GM23338 (cell line): Measurements from ENCODE around the gene FARS2. TPM values are rescaled to one million over a fixed set of nuclear protein-coding genes. Genes with fewer than 3 reads are reported as not detected.

Experiments
- ATAC-seq: fragments of 200-7000 bp; cut with Tn5 transposase; 3 replicates; pipeline ENCODE4 v1.9.1; 2020
- DNase-seq: peaks from one replicate; pipeline ENCODE4 v3.0.0-alpha.2; 2015; ENCODE audit warnings: low spot score
- H2AFZ ChIP-seq: fragments of 200-600 bp; sonication (generic); 2 replicates; pipeline ENCODE4 v1.8.0; 2016; ENCODE audit warnings: antibody characterized with exemption, mild to moderate bottlenecking, moderate library complexity
- H3F3A ChIP-seq: fragments of 200-600 bp; sonication (generic); replicated peaks from 2 replicates; pipeline ENCODE4 v1.8.0; 2017; ENCODE audit warnings: antibody characterized with exemption, mixed run types, low read depth
- H3K27ac ChIP-seq: fragments of 200-600 bp; sonication (generic); 2 replicates; pipeline ENCODE4 v1.6.1; 2016; ENCODE audit warnings: low read depth
- H3K27me3 ChIP-seq: fragments of 200-600 bp; sonication (generic); 2 replicates; pipeline ENCODE4 v1.8.0; 2016; ENCODE audit warnings: mild to moderate bottlenecking, mixed run types, moderate library complexity; ENCODE audit not compliant: insufficient read depth
- H3K36me3 ChIP-seq: fragments of 200-600 bp; sonication (generic); 2 replicates; pipeline ENCODE4 v1.8.0; 2016; ENCODE audit warnings: mild to moderate bottlenecking; ENCODE audit not compliant: insufficient read depth
- H3K4me1 ChIP-seq: fragments of 200-600 bp; sonication (generic); 2 replicates; pipeline ENCODE4 v1.8.0; 2016; ENCODE audit warnings: mild to moderate bottlenecking, moderate library complexity; ENCODE audit not compliant: insufficient read depth
- H3K4me2 ChIP-seq: fragments of 200-600 bp; sonication (generic); 2 replicates; pipeline ENCODE4 v1.7.1; 2017; ENCODE audit warnings: mixed run types
- H3K4me3 ChIP-seq: fragments of 200-600 bp; sonication (generic); 2 replicates; pipeline ENCODE4 v1.6.1; 2016; ENCODE audit warnings: mixed run types
- H3K79me2 ChIP-seq: fragments of 200-600 bp; sonication (generic); replicated peaks from 2 replicates; pipeline ENCODE4 v1.8.0; 2017; ENCODE audit warnings: mild to moderate bottlenecking; ENCODE audit not compliant: insufficient read depth
- H3K9me2 ChIP-seq: fragments of 200-600 bp; sonication (generic); 2 replicates; pipeline ENCODE4 v1.8.0; 2017; ENCODE audit not compliant: insufficient read depth
- H4K20me1 ChIP-seq: fragments of 200-600 bp; sonication (generic); replicated peaks from 2 replicates; pipeline ENCODE4 v1.8.0; 2017; ENCODE audit warnings: mild to moderate bottlenecking; ENCODE audit not compliant: insufficient read depth
- H3K27ac Mint-ChIP-seq: 2 replicates; pipeline ENCODE4 v1.8.0; 2020; ENCODE audit warnings: inconsistent platforms, mild to moderate bottlenecking, moderate library complexity, mixed read lengths
- H3K27me3 Mint-ChIP-seq: 3 replicates; pipeline ENCODE4 v1.8.0; 2022; ENCODE audit warnings: low read depth, mild to moderate bottlenecking, moderate library complexity, mixed read lengths, inconsistent platforms; ENCODE audit not compliant: insufficient read depth, poor library complexity
- H3K36me3 Mint-ChIP-seq: 3 replicates; pipeline ENCODE4 v1.8.0; 2021; ENCODE audit warnings: low read depth, mild to moderate bottlenecking, inconsistent platforms, moderate library complexity, mixed read lengths
- H3K4me1 Mint-ChIP-seq: 3 replicates; pipeline ENCODE4 v1.8.0; 2020; ENCODE audit warnings: mild to moderate bottlenecking, inconsistent platforms, mixed read lengths
- H3K4me3 Mint-ChIP-seq: 3 replicates; pipeline ENCODE4 v1.8.0; 2021; ENCODE audit warnings: moderate library complexity, mild to moderate bottlenecking, inconsistent platforms, mixed read lengths
- H3K9me3 Mint-ChIP-seq: 3 replicates; pipeline ENCODE4 v1.8.0; 2020; ENCODE audit warnings: moderate library complexity, mild to moderate bottlenecking, inconsistent platforms, mixed read lengths
- CREB1 ChIP-seq: fragments of 250-450 bp; sonication (Bioruptor Pico); IDR thresholded peaks from 2 replicates; pipeline ENCODE4 v1.5.0; 2020; ENCODE audit warnings: low read depth, mild to moderate bottlenecking, moderate library complexity
- CTCF ChIP-seq, 2 experiments: fragments of 200-600 bp in 1 of 2; sonication (generic) in 1 of 2; conservative IDR thresholded peaks; 2 replicates each; pipeline versions ENCODE4 v1.5.1 to v1.6.1; 2016 to 2017; ENCODE audit warnings: antibody characterized with exemption in 2 of 2, low read depth in 2 of 2, mild to moderate bottlenecking in 2 of 2, moderate library complexity in 1 of 2
- POLR2AphosphoS5 ChIP-seq: IDR thresholded peaks from 2 replicates; pipeline ENCODE4 v1.6.1; 2016; ENCODE audit warnings: antibody characterized with exemption, low read depth
- REST ChIP-seq: IDR thresholded peaks from one replicate; pipeline ENCODE4 v1.6.1; 2018; ENCODE audit warnings: antibody characterized with exemption; ENCODE audit not compliant: unreplicated experiment
- ZNF331 ChIP-seq: fragments of 250-450 bp; sonication (Bioruptor Pico); IDR thresholded peaks from 2 replicates; pipeline ENCODE4 v1.5.0; 2020; ENCODE audit warnings: low read depth, mild to moderate bottlenecking, moderate library complexity
- ZNF462 ChIP-seq: fragments of 250-450 bp; sonication (Bioruptor Pico); IDR thresholded peaks from 2 replicates; pipeline ENCODE4 v1.5.0; 2020; ENCODE audit warnings: mild to moderate bottlenecking, moderate library complexity
- polyA plus RNA-seq: library from polyadenylated mRNA; unstranded; fragments of >200 nt; fragmentation: Nextera tagmentation; extraction: Ambion mirVana; gene quantifications from 2 replicates; pipeline ENCODE4 v1.2.1, GENCODE V29; 2016
- total RNA-seq: library from RNA; depleted of rRNA; stranded (reverse); fragments of >200 nt; shearing (Covaris generic); gene quantifications from 2 replicates; pipeline ENCODE4 v1.2.3, GENCODE V29; 2014

Gene FARS2
- total and polyA plus RNA-seq, 2 experiments from 2014 or later: 7.6 to 19.0 TPM

GRCh38 chr6:5213836-5214235 lies 47.5 kb upstream of the FARS2 start (continued):
- TF ChIP-seq ZNF462 (CRISPR knock-in tag): no peak
- no peak for TF ChIP-seq REST
- TF ChIP-seq CREB1: no peak
- TF ChIP-seq ZNF331: no peak

GRCh38 chr6:5214570-5215052 lies 46.7 kb upstream of the FARS2 start:
- no peaks in the 10 kb centered on the region for H3K36me3 ChIP-seq
- no peaks in the 10 kb centered on the region for H3F3A ChIP-seq
- peak; percentile 99 for ATAC-seq
- Mint-ChIP-seq H3K27me3 (peaks cover 6% of the 10 kb centered on the region), H3K4me1 (peaks cover 21% of the 10 kb centered on the region; the same call in 2 of the 3 replicates), H3K4me3 (no peak overlapping the region), H3K36me3 (peaks cover 8% of the 10 kb centered on the region; the same call in 2 of the 3 replicates), H3K9me3 (no peaks in the 10 kb centered on the region), H3K27ac (no peak overlapping the region)
- H4K20me1 ChIP-seq: peaks cover 6% of the 10 kb centered on the region
- peak; percentile 71 for DNase-seq
- no peak overlapping the region for H3K4me3 ChIP-seq
- no peaks in the 10 kb centered on the region for H3K27me3 ChIP-seq
- no peaks in the 10 kb centered on the region; the same call in 1 of the 2 replicates for H3K4me1 ChIP-seq
- no peaks in the 10 kb centered on the region for H3K9me2 ChIP-seq
- H2AFZ ChIP-seq: no peak overlapping the region
- TF ChIP-seq POLR2AphosphoS5 (no peak), ZNF331 (no peak), CTCF (conservative IDR thresholded peaks at IDR 0.05; ENCODE audit: low read depth in 2 of 2) (peak; percentile 88 to 99)
- no peak overlapping the region for H3K4me2 ChIP-seq
- H3K79me2 ChIP-seq: peaks cover 3% of the 10 kb centered on the region
- no peak overlapping the region for H3K27ac ChIP-seq
